Measurements from ENCODE around the gene ASTN2.

Gene ASTN2

GRCh38 chr9:117145811-117146490 is 268.9 kb downstream of the ASTN2 start:
- TF ChIP-seq MAX (IDR thresholded peaks at IDR 0.05; ENCODE audit: low read depth, low read length) (no peak), MYC (IDR thresholded peaks at IDR 0.05; ENCODE audit: low read depth, low read length) (no peak), CTCF (IDR thresholded peaks at IDR 0.05; ENCODE audit: low read depth, low read length) (no peak), POLR2A (IDR thresholded peaks at IDR 0.05; ENCODE audit: extremely low read depth, insufficient read length) (no peak)
- no peak for DNase-seq (ENCODE audit: low read depth)
- H3K4me3 ChIP-seq (ENCODE audit: low read depth, low read length), result no peak overlapping the region

GRCh38 chr9:117145081-117145480 is 269.8 kb downstream of the ASTN2 start:
- TF ChIP-seq MYC (IDR thresholded peaks at IDR 0.05; ENCODE audit: low read depth, low read length), result no peak
- TF ChIP-seq CTCF (IDR thresholded peaks at IDR 0.05; ENCODE audit: low read depth, low read length), result no peak
- TF ChIP-seq POLR2A (IDR thresholded peaks at IDR 0.05; ENCODE audit: extremely low read depth, insufficient read length), result no peak
- TF ChIP-seq MAX (IDR thresholded peaks at IDR 0.05; ENCODE audit: low read depth, low read length), result no peak
- DNase-seq (ENCODE audit: low read depth), result no peak
- H3K4me3 ChIP-seq (ENCODE audit: low read depth, low read length), result no peak overlapping the region

- DNase-seq (ENCODE audit: low read depth), result no peak
- no peak for TF ChIP-seq MAX (IDR thresholded peaks at IDR 0.05; ENCODE audit: low read depth, low read length)
- TF ChIP-seq POLR2A (IDR thresholded peaks at IDR 0.05; ENCODE audit: extremely low read depth, insufficient read length), result no peak
- TF ChIP-seq MYC (IDR thresholded peaks at IDR 0.05; ENCODE audit: low read depth, low read length), result no peak
- no peak for TF ChIP-seq CTCF (IDR thresholded peaks at IDR 0.05; ENCODE audit: low read depth, low read length)
- no peak overlapping the region for H3K4me3 ChIP-seq (ENCODE audit: low read depth, low read length)
Measured at GRCh38 chr9:117138231-117138630, 276.6 kb downstream of the ASTN2 start.

DNA sequence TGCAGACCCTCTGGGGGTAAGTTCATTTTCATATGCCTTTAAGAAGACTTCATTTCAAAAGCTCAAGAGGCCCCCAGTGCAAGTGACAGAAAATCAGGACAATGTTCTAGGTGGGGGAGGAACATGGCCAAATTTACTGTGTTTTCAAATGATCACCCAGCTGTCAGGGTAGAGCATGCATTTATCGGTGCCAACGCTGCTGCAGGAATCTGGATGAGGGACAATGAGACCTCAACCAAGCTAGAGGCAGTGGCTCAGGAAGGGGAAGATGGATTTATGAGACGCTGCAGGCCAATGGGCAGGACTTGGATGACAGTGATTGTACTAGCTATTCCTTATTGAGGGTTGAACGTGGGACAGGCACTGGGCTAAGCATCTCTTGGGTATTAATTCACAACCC is 278.4 kb downstream of the ASTN2 start:
- TF ChIP-seq MAX (IDR thresholded peaks at IDR 0.05; ENCODE audit: low read depth, low read length) (no peak), MYC (IDR thresholded peaks at IDR 0.05; ENCODE audit: low read depth, low read length) (no peak), CTCF (IDR thresholded peaks at IDR 0.05; ENCODE audit: low read depth, low read length) (no peak), POLR2A (IDR thresholded peaks at IDR 0.05; ENCODE audit: extremely low read depth, insufficient read length) (no peak)
- DNase-seq (ENCODE audit: low read depth), result no peak
- H3K4me3 ChIP-seq (ENCODE audit: low read depth, low read length), result no peak overlapping the region

DNA sequence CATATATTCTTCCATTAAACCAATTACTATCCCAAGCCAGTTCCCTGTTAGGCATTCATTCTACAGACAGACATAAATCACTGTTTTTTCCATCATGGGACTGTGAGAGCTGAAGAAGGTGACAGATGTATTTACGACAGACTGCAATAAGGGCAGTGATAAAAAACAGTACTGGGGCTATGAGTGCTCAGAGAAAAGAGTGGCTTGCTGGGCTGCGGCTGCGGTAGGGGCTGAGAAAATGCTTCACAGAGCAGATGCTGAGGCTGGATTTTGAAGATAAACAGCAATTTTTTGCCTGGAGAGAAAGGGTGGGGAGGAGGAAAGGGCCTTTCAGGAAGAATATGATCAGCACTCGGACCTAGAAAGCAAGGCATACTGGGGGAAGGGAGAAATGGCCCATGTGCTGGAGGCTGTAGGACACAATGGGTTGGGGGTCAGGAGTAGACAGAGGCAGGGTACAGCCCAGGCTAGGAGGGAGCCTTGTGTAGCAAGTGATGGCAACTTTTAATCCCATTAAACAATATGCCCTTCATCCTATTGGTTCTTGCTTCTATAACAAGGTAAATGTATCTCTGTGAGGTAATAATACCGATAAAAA is 279.3 kb downstream of the ASTN2 start:
- H3K4me3 ChIP-seq (ENCODE audit: low read depth, low read length), result no peak overlapping the region
- TF ChIP-seq MYC (IDR thresholded peaks at IDR 0.05; ENCODE audit: low read depth, low read length) (no peak), MAX (IDR thresholded peaks at IDR 0.05; ENCODE audit: low read depth, low read length) (no peak), POLR2A (IDR thresholded peaks at IDR 0.05; ENCODE audit: extremely low read depth, insufficient read length) (no peak), CTCF (IDR thresholded peaks at IDR 0.05; ENCODE audit: low read depth, low read length) (no peak)
- DNase-seq (ENCODE audit: low read depth), result no peak
